LHCN-M2 (cell line): Measurements from ENCODE around the gene MAP3K5. TPM values are rescaled to one million over a fixed set of nuclear protein-coding genes. Genes with fewer than 3 reads are reported as not detected.
A peak's percentile ranks its signal among the peaks of the same experiment; 100 is the strongest.
"Not testable (repeated sequence)": the region's sequence is repeated elsewhere in the genome, so short reads cannot be mapped to it uniquely, and the experiment has no call there.

Experiments used
- DNase-seq: peaks from one replicate; pipeline ENCODE4 v3.0.0-alpha.2; 2012; ENCODE audit warnings: low read depth
- total RNA-seq: library from RNA; depleted of rRNA; stranded (reverse); fragments of >200 nt; gene quantifications from 2 replicates; pipeline ENCODE4 v1.2.3, GENCODE V29; 2014

Gene MAP3K5
- total RNA-seq, 1 experiment from 2014 or later = 68.5 TPM

DNA sequence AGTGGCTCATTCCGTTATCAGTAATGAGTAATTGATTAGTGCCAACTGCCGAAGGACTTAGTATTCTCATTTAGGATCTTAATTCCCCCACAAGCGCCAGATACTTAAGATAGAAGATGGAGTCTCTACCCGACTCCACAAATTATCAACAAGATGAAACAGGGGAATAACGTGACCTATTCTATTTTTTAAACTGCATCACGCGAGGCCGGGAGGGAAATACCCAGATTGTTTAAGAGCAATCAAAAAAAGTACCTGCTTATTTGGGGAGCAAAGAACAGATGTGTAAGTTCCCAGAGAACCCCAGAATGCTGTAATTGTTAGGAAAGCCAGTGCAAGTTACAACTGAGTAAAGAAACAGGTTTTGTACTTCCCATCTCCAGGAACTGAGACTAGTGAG lies 1.1 kb upstream of the MAP3K5 start:
- DNase-seq = no peak

DNA sequence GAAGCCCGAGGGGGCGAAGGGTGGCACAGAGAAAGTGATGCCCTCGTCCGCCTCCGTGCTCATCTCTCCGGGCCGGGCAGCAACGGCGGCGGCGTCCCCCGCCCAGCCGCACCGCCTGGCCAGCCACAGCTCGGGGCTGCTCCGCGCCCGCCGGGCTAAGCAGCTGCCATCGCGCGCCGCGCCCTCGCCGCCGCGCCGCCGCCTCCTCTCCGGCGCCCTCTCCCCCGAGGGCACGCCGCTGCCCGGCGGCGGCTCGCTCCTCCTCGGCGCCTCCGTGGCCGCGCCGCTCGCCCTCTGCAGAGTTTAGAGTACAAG lies 225 bp downstream of the MAP3K5 start:
- DNase-seq = no peak

DNA sequence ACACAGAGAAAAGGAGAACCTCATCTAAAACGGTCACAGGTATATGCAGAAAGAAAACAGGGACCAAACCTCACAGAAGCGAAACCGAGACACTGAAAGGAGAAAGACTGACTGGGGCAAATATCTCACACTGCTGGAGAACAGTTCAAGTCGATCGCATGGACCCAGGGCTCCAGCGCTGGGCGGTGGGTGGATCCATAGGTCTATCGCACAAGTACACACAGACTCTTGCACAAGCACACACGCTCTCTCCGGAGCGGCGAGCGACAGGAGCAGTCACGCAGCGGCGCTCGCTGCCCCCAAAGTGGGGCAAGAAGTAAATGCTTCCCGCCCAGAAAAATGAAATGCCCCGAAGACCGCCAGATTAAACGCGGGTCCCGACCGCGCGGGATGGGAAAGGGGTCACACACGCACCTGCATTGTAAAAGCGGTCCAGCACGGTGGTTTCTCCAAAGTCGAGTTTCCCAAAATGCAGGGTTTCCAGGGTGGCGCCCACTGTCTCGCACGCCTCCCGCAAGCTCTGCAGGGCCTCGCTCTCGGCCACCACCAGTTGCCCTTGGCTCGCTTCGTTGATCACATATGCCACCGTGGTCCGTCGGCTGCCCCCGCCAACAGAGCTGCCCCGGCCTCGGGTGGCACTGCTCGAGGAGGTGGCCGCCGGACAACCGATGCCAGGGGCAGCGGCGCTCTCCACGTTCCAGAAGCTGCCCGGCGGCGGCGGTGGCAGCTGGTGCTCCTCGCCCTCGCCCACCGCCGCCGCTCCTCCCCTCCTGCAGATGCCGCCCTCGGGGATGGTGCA lies 782 bp downstream of the MAP3K5 start:
- peak; percentile 62 for DNase-seq

DNA sequence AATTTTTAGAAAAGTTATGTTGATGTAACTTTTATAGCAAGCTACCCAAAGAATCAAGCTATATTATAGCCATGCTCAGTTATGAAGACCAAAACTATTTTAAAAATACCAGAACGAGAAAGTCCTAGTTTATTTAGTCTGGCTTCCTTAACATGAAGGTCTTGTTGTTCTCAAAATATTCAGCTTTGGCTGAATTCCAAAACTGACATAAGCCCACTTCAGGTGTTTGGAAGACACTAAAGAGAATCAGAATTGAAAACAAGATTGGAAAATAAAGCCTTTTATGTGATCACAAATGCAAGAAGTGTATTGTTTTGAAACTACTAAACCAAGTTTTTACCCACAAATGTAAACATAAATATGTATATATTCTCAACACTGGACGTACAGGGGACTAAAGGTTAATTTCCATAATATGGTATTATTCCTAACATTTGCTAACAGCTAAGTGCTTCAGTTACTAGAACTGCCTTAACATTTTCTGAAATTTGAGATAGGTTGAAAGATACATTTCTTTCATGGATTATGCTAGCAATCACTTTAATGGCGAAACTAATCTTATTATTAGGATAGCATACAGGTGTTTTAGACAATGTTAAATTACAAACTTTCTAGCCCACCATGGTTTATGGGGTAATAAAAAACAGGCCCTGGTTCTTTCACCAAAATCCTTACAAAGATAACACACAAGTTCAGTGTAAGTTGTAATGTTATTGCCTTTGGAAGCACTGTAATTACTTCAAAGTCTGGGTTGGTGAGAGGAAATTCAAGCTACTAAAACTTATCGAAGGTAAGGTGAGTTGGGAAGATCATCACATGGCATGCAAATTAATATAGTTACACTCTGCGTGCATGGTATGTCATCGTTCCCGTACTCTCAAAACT lies 1.6 kb downstream of the MAP3K5 start:
- DNase-seq = no peak

DNA sequence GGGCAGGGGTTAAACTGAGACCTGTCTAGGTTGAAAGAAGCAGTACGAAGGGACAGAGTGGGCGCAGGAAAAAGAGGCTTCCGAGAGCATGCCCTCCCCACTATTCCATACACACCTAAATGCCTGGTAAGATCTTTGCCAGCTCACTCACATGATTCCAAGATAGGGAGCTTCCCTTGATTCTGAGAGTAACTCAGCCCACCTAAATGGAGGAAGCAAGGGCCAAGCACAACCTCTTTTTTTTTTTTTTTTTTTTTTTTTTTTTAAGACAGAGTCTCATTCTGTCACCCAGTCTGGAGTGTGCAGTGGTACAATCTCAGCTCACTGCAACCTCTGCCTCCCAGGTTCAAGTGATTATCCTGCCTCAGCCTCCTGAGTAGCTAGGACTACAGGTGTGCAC lies 2.8 kb downstream of the MAP3K5 start:
- not testable (repeated sequence) for DNase-seq

DNA sequence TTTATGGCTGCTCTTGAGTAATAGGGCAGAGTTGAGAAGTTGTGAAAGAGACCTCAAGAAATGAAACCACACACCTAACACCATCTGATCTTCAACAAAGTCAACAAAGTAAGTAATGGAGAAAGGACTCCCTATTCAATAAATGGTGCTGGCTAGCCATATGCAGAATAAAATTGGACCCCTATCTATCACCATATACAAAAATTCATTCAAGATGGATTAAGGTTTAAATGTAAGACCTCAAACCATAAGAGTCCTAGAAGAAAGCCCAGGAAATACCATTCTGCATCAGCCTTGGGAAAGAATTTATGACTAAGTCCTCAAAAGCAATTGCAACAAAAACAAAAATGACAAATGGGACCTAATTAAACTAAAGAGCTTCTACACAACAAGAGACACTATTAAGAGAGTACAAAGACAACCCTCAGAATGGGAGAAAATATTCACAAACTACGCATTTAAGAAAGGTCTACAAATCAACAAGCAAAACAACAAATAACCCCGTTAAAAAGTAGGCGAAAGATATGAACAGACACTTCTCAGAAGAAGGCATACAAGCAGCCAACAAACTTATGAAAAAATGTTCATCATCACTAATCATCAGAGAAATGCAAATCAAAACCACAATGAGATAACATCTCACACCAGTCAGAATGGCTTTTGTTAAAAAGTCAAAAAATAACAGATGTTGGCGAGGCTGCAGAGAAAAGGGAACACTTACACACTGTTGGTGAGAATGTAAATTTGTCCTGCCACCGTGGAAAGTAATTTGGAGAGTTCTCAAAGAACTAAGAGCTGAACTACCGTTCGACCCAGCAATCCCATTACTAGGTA lies 4.0 kb downstream of the MAP3K5 start:
- DNase-seq = peak; percentile 70

DNA sequence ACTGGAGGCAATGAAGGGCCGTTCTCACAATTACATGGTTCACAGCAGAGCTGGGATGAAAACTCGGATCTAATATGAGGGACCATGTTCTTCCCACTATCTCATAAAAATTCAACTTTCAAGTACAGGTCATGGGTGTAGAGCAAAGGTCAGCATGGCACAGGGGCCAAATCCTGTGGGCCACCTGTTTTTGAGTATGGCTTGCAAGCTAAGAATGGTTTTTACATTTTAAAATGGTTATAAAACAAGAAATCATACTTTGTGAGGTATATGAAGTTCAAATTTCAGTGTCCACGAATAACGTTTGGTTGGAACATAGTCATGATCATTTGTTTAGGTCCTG lies 4.6 kb downstream of the MAP3K5 start:
- no peak for DNase-seq

DNA sequence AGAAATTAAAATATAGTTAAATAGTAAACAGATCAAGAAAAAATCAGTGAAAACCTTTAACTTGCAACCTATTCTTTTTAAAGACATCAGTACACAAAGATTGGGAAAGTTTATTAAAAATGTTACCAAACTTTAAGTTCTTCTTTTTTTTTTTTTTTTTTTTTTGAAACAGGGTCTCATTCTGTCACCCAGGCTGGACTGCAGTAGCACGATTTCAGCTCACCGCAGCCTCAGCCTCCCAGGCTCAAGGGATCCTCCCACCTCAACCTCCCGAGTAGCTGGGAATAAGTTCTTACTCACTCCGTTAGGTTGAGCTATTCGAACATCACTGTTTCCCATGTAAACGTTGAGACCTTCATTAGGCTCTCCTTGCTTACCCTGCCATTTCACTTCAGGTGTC lies 5.6 kb downstream of the MAP3K5 start:
- no peak for DNase-seq

DNA sequence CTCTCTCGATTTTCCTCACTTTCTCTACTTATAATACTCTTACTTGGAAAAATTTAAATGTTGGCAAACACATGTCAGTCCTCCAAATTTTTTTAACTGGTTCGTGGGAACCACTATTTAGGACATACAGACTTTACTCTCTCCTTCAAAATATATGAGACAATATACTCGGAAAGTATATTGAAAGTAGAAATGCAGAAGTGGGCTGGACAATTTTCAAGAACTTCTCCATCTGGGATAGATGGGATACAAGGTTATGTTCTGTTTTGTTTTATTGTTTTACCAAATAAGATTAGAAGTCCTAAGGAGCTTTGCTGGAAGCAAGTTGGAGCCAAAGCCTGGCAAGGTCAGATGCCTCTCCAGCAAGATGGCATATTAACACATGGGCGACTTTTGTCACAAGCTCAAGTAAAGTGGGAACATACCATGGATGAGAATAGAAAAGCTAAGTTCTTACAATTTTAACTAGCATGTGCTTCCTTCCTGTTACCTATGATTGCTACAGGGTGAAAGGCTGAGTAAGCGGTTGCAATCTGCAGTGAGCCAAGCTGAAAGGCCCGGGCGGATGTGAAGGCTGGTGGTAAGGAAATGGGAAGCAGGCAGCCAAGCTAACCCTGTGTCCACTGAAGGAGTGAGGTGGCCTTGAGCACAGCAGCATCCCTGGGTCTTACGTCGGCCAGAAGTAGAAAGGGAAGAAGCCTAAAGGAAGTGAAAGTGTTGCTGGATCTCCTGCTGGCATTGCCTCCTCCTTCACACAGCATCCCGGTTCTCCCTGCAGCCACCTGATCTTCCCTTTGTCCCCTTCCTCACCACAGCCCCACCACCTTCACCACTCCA lies 7.1 kb downstream of the MAP3K5 start:
- peak; percentile 57 for DNase-seq

DNA sequence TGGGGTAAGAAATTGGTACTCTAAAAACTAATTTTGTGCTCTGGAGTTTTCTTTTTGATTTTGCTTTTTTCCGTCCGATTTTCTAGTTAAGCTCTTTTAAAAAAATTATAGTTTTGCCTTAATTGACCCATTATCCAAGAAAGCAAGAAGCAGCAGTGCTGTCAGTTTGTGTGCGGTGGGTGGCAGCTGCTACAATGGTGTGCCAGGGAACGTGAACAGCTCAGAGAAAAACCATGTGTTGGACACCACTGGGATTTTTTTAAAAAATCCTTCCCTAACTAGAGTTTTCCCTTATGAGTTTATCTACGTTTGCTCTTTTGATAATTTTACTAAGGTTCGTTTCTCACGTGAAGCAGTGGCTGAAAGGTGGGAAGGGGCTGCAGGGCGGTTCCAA lies 8.0 kb downstream of the MAP3K5 start:
- peak; percentile 86 for DNase-seq

DNA sequence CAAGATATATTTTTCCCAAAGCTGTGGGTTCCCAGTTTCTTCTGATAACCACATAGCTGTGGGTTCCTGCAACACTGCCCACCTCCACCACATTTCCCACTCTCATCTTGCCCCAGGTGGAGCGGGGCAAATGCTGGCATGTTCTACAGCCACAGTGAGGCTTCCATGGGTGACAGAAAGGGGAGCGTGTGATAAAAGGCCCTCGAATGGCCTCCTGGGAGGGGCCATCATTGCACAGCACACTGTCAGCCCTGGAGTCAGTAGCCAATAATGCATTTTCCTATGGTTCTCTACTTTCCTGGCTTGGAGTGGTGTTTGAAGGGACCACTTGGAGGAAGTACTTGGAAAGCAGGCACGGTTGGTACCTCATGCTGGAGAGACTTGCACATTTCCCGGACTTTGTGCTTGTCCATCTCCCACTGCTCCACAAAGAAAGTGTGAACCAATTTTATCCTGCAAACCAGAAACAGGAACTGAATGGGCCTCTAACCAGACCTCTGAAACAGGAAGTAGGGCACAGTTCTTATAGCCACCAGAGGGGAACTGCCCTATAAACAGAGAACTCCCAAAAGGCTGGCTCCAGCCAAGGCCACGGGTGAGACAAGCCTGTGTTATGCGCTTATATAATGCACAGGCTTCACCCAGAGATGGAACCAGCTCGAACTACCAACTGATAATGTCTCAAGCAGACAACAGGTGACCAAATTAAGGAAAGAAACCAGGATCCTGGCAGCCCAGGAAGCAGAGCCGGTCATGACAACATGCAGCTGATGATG lies 8.6 kb downstream of the MAP3K5 start:
- peak; percentile 56 for DNase-seq

DNA sequence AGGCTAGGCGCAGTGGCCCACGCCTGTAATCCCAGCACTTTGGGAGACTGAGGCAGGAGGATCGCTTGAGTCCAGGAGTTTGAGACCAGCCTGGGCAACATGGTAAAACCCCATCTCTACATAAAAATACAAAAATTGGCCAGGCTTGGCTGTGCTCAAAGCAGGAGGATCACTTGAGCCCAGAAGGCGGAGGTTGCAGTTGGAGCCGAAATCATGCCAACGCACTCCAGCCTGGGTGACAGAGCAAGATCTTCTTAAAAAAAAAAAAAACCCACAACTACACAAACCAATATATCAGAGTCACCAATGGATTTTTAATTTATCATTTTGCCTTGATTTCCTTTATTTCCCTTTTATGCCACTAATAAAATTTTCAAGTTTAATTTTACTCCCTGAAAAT lies 9.3 kb downstream of the MAP3K5 start:
- no peak for DNase-seq

DNA sequence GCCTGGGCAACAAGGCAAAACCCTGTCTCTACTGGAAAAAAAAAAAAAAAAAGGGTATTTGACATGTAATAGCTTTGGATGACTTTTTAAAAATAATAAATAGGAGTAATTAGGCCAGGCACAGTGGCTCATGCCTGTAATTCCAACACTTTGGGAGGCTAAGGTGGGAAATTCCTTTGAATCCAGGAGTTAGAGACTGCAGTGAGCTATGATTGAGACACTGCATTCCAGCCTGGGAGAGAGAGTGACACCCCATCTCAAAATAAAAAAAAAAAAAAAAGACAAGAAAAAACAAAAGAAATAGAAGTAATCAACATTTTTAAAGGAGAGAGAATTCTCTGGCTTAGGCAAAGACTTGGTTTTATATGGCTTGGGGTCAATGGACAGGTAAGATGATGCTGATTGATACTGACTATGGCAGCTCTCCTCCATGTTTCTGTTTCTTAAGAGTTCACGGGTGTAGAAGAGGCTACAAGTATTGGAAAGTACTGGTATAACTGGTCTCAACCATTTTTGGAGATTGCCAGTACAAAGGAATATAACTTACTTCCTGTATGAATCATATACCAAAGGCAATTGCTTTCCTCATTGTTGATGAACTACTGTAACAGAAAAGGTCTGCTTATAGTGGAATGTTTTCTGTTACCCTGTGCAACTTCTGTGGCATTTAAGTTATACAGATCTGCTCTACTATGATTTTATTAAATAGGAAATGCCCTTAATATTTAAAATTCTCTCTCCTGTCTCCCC lies 10.1 kb downstream of the MAP3K5 start:
- peak; percentile 68 for DNase-seq

DNA sequence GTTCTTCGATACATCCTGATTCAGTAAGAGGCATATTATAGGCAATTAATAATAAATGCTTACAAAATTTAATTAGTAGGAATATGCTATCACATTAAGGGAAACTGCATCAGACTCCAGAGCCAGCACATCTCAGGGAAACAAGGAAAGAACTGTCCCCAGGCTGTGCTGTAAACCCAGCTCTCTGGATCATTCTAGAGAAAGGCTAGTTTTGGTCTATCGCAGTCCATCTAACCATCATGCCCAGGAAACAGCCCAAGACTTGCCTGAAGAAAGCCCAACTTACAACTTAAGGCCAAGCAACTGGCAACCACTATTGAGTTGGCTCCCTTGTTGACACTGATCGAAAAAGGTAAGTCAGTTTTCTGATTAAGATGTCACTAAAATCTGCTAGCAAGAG lies 11.3 kb downstream of the MAP3K5 start:
- DNase-seq = no peak

DNA sequence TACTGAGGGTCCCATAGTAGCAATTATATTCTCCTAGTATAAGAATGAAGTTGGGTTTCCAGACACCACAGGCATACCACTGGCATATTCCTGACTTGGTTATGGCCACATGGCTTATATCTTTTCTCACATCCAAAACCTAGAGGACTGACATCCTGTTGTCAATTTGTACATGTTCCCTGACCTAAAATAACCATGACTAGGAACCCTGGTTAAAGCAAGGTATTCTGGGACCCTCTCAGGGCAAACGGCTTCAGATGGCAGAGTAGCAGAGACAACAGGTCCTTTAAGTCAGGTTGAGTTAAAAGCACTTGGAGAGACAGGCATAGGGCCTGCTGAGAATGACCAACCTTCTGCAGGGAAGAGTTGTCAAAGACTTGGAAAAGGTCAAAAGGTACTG lies 12.6 kb downstream of the MAP3K5 start:
- DNase-seq = no peak

DNA sequence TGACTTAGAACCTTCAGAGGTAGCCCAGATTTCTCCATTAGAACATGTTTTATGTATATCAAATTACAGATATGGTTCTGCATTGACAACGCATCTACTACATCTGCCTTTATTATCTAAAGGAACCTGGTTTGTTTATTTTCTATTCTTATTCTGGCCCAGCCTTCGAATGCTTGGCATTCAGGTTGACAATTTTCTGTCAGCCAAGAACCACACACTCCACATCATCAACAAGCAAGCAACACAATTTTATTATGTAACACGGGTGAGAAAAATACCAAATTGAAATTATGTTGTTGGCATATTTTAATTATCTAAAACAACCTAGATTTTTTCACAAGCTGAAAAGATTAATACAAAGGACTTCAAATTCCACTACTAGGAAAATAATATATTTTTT lies 14.6 kb downstream of the MAP3K5 start:
- DNase-seq = no peak

DNA sequence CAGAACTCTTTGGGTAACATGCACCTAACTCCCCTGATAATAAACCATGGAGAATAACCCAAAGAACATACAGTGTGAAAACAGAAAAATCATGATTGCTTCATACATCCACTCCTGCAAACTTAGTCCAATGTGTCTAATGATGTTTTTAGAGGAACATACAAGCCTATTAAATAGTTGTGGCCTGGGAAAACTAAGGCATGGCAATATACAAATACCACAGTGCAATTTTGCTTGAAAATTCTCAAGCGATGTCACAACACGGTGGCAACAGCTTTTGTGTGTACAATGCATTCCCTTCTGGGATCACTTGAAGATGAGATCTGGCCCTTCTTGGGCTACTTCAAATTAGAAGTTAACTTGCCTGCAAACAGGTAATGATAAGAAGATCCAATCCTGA lies 16.7 kb downstream of the MAP3K5 start:
- peak; percentile 46 for DNase-seq

DNA sequence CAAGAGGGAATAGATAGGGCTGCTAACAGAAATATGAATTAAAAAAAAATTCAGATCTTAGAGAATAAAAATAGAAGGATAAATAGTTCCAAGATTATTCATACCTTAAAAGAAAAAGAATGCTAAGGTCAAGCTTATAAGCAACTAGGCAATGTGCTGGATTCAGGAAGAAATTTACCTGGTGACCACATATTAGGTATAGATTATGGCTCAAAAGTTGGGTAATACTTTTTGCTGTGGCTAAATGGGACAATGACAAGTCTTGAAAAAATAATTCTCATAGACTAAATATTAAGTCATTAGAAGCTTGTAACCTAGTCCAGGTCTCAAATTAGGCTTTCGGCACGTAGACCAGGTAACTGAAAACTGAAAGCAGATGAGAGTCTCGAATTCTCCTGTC lies 17.2 kb downstream of the MAP3K5 start:
- DNase-seq = no peak

DNA sequence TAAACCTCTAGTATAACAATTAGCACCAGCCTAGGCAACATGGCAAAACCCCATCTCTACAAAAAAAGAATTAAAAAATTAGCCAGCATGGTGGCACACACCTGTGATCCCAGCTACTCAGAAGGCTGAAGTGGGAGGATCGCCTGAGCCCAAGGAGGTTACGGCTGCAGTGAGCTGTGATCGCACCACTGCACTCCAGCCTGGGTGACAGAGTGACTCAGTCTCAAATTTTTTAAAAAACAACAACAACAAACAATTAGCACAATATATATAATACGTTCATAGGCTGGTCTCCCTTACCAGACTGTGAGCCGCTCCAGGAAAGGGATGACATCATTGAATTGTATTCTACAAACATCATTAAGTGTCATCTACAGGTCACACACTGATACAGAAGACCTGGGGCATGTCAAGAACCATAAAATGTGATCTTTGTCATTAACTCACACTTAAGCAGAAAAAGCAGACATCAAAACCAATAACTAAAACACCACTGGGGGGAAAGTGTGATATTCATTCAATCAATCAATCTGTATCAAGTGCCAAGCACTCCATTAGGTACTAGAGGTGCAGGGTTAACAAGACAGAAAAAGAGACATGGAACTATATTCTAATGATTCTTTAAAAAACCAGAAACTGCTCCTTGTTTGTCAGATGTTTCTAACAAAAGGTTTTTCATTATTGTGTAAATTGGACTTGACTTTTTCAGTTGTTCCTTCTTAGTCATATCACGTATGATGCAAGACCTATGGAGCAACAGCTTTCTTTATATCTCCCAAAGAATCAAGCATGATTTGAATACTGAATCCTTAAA lies 17.8 kb downstream of the MAP3K5 start:
- peak; percentile 78 for DNase-seq
